GM19035 (cell line): ENCODE measurements around the gene EPSTI1.

Experiments used
- ATAC-seq: cut with Tn5 transposase; IDR thresholded peaks from one replicate; pipeline ENCODE4 v1.9.1; 2021; ENCODE audit not compliant: unreplicated experiment

Gene EPSTI1

DNA sequence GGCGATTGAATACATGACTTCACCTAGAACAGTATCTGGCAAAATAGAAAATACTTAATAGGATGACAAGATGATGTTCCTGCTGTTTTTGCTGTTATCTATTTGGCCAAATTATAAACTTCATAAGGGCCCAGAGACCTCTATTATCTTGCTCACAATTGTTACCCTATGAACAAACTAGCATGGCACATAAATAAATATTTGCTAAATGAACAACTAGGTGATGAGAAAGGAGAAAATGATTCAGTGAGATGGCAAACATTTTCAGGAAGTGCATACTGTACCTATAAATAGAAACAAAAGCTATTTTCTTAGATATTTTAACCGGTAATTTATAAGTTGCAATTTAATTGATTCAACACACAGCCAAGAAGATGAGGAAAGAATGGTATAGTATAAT, 132.3 kb downstream of the EPSTI1 start:
- no peak for ATAC-seq

DNA sequence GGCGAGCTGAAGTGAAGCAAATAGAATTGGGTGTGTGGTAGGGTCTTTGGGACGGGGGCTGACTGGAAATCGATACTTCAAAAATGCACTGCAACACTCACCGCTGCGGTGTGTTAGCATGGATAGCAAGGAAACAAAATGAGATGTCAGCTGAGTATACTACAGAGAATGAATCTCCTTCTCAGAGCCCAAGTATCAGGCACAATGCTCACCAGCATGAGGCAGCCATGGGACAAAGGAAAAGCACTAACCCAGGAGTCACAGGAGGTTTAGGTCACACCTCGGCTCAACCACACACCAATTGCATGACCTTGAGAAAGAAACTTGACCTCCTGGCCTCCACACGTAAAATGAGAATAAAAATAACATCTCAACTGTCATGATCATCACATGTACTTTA, 136.6 kb downstream of the EPSTI1 start:
- ATAC-seq = no peak

DNA sequence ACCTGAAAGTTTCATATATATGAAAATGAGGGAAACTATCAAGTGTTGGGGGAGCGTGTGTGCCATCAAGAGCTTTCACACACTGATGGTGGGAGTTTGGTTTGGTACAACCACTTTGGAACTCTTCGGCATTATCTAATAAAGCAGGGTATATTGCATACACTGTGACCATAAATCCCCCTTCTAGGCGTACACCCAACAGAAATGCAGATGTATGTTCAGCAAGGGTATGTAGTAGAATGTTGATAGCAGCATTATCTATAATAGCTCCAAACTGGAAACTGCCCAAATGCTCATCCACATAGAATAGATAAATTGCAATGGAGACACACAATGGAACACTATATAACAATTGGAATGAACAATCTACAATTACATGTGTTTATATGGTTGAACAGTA, 139.9 kb downstream of the EPSTI1 start:
- no peak for ATAC-seq

DNA sequence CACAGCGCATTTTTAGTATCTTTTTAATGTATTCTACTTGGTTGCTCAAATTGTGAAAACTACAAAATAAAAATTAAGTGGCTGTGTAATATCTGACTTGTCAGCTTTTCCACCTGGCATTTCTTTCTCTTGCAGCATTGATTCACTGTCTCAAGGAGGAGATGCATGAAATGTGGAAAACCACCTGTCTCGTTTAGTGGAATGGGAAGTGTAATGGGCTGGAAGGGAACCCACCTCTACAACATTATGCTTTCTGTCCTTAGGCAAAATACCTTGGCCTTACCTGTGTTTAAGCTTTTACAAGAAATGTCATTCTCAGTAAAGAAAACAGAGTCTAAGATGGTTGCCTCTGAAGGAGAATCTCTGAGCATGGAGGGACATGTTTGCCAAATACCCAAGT, 142.8 kb downstream of the EPSTI1 start:
- no peak for ATAC-seq

DNA sequence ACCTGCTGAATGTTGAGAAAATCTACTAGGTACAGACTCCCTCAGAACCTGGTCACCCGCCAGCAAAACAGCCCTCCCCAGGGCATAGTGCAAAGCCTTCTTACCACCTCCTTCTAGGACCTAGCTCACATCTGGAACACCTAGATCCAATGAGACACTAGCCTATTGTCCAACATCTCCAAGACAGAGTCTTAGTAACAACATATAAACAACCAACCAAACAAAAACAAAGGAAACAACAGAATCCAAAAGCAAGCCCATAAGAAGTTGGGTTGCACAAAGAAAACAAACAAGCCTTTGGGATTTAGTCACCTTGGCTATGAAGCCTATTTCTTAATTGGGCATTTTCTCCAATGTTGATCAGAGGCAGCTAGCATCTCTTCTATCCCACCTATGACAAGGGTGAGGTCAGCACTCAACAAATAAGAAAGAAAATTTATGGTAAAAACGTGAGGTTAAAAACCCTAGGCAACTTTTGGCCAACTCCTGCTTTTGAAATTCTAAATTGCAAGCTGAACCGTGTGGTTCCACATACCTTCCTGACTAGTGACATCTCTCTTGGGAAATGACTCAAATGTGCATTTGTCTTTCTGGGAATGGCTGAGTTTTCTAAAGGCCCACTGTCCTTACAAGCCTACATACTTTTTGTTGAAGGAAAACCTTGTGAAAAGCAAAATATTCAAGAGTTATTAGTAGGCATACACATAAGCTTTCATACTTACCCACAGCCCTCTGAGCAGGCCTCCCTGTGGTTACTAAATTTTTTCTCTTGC, 144.0 kb downstream of the EPSTI1 start:
- no peak for ATAC-seq

DNA sequence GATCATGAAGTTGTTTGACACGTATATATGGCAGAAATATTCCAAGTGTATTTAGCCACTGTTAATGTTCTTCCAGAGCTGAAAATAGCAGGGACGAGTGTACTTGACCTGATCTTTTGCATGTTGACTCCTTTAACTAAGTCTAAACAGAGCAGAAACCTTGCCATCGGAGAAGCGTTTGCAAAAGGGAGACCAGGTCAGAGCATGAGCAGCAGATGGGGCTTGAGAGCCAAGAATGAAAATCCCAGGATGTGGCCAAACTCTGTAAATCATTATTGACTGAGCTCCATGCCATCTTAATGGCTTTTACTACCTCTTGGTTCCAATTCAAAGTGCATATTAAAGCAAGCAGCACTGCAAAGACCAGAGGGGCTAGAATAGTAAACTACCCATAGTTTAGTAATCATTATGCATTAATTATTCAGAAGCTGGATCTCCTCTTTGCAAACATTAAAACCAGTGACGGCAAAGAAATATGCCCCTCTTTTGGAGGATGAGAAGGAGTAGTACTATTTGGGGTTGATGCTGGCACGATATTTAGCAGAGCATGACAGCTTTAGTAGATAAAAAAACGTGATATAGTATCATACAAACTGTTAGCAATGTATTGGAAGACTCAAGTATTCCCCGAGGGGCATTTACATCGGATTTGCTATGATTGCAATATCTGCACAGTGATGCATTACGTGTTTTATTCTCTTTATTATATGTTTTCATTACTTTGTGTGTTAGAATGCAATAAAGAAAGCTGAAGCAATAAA, 154.9 kb downstream of the EPSTI1 start:
- ATAC-seq = no peak
